Hematopoietic multipotent progenitor cell treated with erythropoietin and hydrocortisone succinate and interleukin-3 and kit ligand, for 4 days (in vitro differentiated cells): ENCODE data around the gene PINLYP.
"Not testable (repeated sequence)": the region's sequence is repeated elsewhere in the genome, so short reads cannot be mapped to it uniquely, and the experiment has no call there.

ENCODE experiments used
- DNase-seq: peaks from one replicate; pipeline ENCODE4 v3.0.0-alpha.2; 2015

PINLYP gene

GRCh38 chr19:43575156-43575950 lies at the start of gene PINLYP, which contains the start of gene XRCC1:
Gene PINLYP, plus strand, starts transcription at chr19:43575801. Its CDS starts 1,391 bp downstream, at chr19:43577192.
Gene XRCC1, minus strand, starts transcription at chr19:43575527. Its CDS starts 69 bp downstream, at chr19:43575458.
- DNase-seq: peak; percentile 100

- DNase-seq: peak; percentile 54
Observed at GRCh38 chr19:43525836-43526771, 49.5 kb upstream of the PINLYP start.

- DNase-seq: peak; percentile 91
Observed at GRCh38 chr19:43526884-43527859, 48.4 kb upstream of the PINLYP start, which contains the start of gene ETHE1. Gene ETHE1, minus strand, starts transcription at chr19:43527201. Its CDS starts 24 bp downstream, at chr19:43527177.

- DNase-seq: no peak
Observed at GRCh38 chr19:43527860-43528622, 47.6 kb upstream of the PINLYP start.

- DNase-seq: peak; percentile 88
Observed at GRCh38 chr19:43532571-43532961, 43.0 kb upstream of the PINLYP start.

- DNase-seq: peak; percentile 96
Observed at GRCh38 chr19:43532962-43533545, 42.5 kb upstream of the PINLYP start, which contains the start of gene ZNF575. Gene ZNF575, plus strand, starts transcription at chr19:43533188. Its CDS starts 1,235 bp downstream, at chr19:43534423.

GRCh38 chr19:43533546-43534304 lies 41.9 kb upstream of the PINLYP start:
- DNase-seq: peak; percentile 100

- no peak for DNase-seq
Observed at GRCh38 chr19:43534305-43534815, 41.2 kb upstream of the PINLYP start.

GRCh38 chr19:43534816-43535761 lies 40.5 kb upstream of the PINLYP start:
- DNase-seq: peak; percentile 84

- DNase-seq: no peak
Observed at GRCh38 chr19:43538922-43539321, 36.7 kb upstream of the PINLYP start.

- no peak for DNase-seq
Observed at GRCh38 chr19:43540381-43540780, 35.2 kb upstream of the PINLYP start.

GRCh38 chr19:43541920-43542650 lies 33.5 kb upstream of the PINLYP start:
- DNase-seq: no peak

GRCh38 chr19:43544077-43544476 lies 31.5 kb upstream of the PINLYP start:
- no peak for DNase-seq

- no peak for DNase-seq
Observed at GRCh38 chr19:43545276-43545675, 30.3 kb upstream of the PINLYP start.

GRCh38 chr19:43545981-43546380 lies 29.6 kb upstream of the PINLYP start:
- DNase-seq: no peak

- DNase-seq: no peak
Observed at GRCh38 chr19:43546581-43546980, 29.0 kb upstream of the PINLYP start.

- not testable (repeated sequence) for DNase-seq
Observed at GRCh38 chr19:43547926-43548325, 27.7 kb upstream of the PINLYP start.

- DNase-seq: no peak
Observed at GRCh38 chr19:43548706-43549105, 26.9 kb upstream of the PINLYP start.
